CD4-positive, CD25-positive, alpha-beta regulatory T cell (primary cell): Measurements from ENCODE around the gene LST1. TPM values are rescaled to one million over a fixed set of nuclear protein-coding genes. Genes with fewer than 3 reads are reported as not detected.

ENCODE experiments used
- ATAC-seq, 2 donors: fragments of 150-1000 bp; cut with Tn5 transposase; one replicate each; pipeline ENCODE4 v1.10.0; 2021; ENCODE audit warnings: low read depth in 2 of 2, moderate number of reproducible peaks in 2 of 2, moderate library complexity in 1 of 2
- DNase-seq, 3 donors: peaks; one replicate each; pipeline versions ENCODE4 v3.0.0 to v3.0.0-alpha.2; 2012 to 2022; ENCODE audit warnings: mixed read lengths in 1 of 3
- H3K27ac ChIP-seq: one replicate; pipeline ENCODE4 v1.7.0; 2013; ENCODE audit warnings: mild to moderate bottlenecking, low read length; ENCODE audit not compliant: insufficient read depth, poor library complexity, severe bottlenecking
- H3K27me3 ChIP-seq: one replicate; pipeline ENCODE4 v1.7.0; 2013; ENCODE audit warnings: low read length; ENCODE audit not compliant: control insufficient read depth, insufficient read depth
- H3K36me3 ChIP-seq: one replicate; pipeline ENCODE4 v1.7.0; 2013; ENCODE audit warnings: mild to moderate bottlenecking, low read length, moderate library complexity; ENCODE audit not compliant: control insufficient read depth, insufficient read depth
- H3K4me1 ChIP-seq: 2 replicates; pipeline ENCODE4 v1.7.0; 2013; ENCODE audit warnings: mild to moderate bottlenecking, low read length; ENCODE audit not compliant: insufficient read depth, control insufficient read depth, poor library complexity, severe bottlenecking
- H3K4me3 ChIP-seq: one replicate; pipeline ENCODE4 v1.7.0; 2013; ENCODE audit warnings: low read depth, mild to moderate bottlenecking, low read length, moderate library complexity
- H3K9me3 ChIP-seq, 2 experiments: 1 replicate in 1 of 2; 2 replicates in 1 of 2; pipeline ENCODE4 v1.7.0; 2013; ENCODE audit warnings: low read length in 2 of 2, mild to moderate bottlenecking in 1 of 2, moderate library complexity in 1 of 2; ENCODE audit not compliant: control insufficient read depth in 2 of 2
- H3K27ac Mint-ChIP-seq, 3 donors: one replicate each; pipeline ENCODE4 v1.8.0; 2020 to 2022; ENCODE audit warnings: mild to moderate bottlenecking in 3 of 3, mixed read lengths in 3 of 3, moderate library complexity in 2 of 3
- H3K27me3 Mint-ChIP-seq: one replicate; pipeline ENCODE4 v1.8.0; 2022; ENCODE audit warnings: mild to moderate bottlenecking, mixed read lengths
- H3K36me3 Mint-ChIP-seq: one replicate; pipeline ENCODE4 v1.8.0; 2020; ENCODE audit warnings: mixed read lengths
- H3K4me1 Mint-ChIP-seq, 4 donors: one replicate each; pipeline ENCODE4 v1.8.0; 2020 to 2022; ENCODE audit warnings: mixed read lengths in 4 of 4, mild to moderate bottlenecking in 1 of 4
- H3K4me3 Mint-ChIP-seq, 4 donors: one replicate each; pipeline ENCODE4 v1.8.0; 2020 to 2022; ENCODE audit warnings: mild to moderate bottlenecking in 4 of 4, mixed read lengths in 4 of 4, moderate library complexity in 3 of 4
- H3K9me3 Mint-ChIP-seq, 7 donors: one replicate each; pipeline ENCODE4 v1.8.0; 2020 to 2022; ENCODE audit warnings: mixed read lengths in 7 of 7, mild to moderate bottlenecking in 3 of 7, moderate library complexity in 2 of 7
- polyA plus RNA-seq, 4 donors: library from polyadenylated mRNA; unstranded; fragments of 300-500 nt; fragmentation: Illumina TruSeq; gene quantifications; one replicate each; pipeline ENCODE4 v1.2.3, GENCODE V29; 2021
- total RNA-seq: library from RNA; stranded (reverse); gene quantifications from one replicate; pipeline ENCODE4 v1.2.3, GENCODE V29; 2022

Gene LST1
- total and polyA plus RNA-seq, 5 donors from 2014 or later: 8.0 to 12.9 (median 9.1) TPM

DNA sequence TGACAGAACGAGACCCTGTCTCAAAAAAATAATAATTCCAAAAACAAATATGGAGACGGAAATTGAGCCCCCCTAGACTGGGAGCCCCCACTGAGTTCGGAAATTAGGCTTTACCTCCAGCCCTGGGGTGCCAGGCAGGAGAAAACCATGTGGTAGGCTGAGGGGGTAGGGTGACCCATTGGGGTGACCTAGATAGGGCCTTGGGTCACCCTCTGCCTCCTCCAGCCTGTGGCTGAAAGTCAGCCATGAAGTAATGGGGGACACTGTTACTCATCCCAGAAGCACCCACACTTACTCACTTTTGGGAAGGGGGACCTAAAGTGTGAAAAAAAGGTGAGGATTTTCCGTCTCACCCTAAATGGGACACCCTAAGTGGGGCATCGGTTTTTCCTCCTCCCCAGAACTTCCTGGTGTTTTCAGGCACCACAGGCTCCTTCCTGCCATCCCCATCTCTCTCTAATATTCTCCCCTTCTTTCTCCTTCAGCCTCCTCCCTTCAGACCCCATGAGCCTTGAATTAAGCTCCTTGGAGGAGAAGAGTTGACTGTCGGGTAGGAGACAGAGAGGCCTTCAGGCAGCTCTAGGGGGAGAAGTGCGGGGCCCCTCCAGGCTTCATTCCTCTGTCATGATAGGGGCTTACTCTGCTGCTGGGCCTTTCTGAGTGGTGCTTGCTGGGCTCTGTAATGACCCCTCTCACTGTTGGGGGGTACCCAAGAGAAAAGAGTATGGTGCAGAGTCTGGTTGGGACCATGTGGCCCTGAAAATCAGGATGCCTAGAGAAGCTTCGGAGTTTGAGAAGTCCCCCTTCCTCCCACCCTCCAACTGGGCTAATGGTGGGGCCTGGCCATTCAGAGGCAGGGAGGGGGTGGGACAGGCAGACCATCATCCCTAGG, 6.3 kb upstream of the LST1 start:
- Histone ChIP-seq H3K4me1 (peaks cover 86% of the 10 kb centered on the region), H3K9me3 (no peaks in the 10 kb centered on the region), H3K27ac (peak overlapping the region; percentile 95), H3K36me3 (peaks cover 10% of the 10 kb centered on the region), H3K4me3 (peak overlapping the region; percentile 99), H3K27me3 (no peaks in the 10 kb centered on the region)
- peak overlapping the region; percentile 97 to 99 (median 98) for H3K27ac Mint-ChIP-seq
- ATAC-seq (no peak), DNase-seq (peak in 1 of 3 donors; percentile 58)
- H3K36me3 Mint-ChIP-seq: peaks cover 47% of the 10 kb centered on the region
- H3K27me3 Mint-ChIP-seq: peaks cover 4% of the 10 kb centered on the region
- H3K4me1 Mint-ChIP-seq: peaks cover 0 to 83% (median 57%) of the 10 kb centered on the region in 4 donors
- H3K4me3 Mint-ChIP-seq: peak overlapping the region; percentile 97 to 100 (median 99)
- H3K9me3 Mint-ChIP-seq: peaks cover 0 to 2% (median 0%) of the 10 kb centered on the region in 7 donors

DNA sequence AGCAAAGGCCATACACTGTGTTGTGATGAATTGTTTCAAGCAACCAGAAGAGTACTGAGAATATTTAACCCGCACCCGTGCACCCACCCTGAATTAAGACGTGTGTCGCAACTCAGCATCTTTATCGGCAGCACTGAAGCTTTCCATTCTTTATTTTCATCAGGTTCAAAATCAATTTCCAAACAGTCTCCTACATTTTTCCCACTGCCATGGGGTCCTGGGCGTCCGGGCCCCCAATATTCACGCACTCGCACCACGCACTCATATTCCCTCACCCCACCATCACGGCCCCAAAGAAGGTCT, 5.7 kb upstream of the LST1 start:
- H3K36me3 ChIP-seq: peaks cover 10% of the 10 kb centered on the region
- H3K27ac ChIP-seq: peak overlapping the region; percentile 95
- ATAC-seq (no peak), DNase-seq (no peak)
- Mint-ChIP-seq H3K9me3 (peaks cover 0 to 2% (median 0%) of the 10 kb centered on the region in 7 donors), H3K27ac (peak overlapping the region; percentile 97 to 99 (median 98)), H3K4me1 (peaks cover 1 to 83% (median 55%) of the 10 kb centered on the region in 4 donors), H3K27me3 (peaks cover 5% of the 10 kb centered on the region), H3K36me3 (peaks cover 46% of the 10 kb centered on the region), H3K4me3 (peak overlapping the region; percentile 97 to 100 (median 99))
- no peaks in the 10 kb centered on the region for H3K9me3 ChIP-seq
- peak overlapping the region; percentile 99 for H3K4me3 ChIP-seq
- H3K4me1 ChIP-seq: peaks cover 86% of the 10 kb centered on the region
- no peaks in the 10 kb centered on the region for H3K27me3 ChIP-seq

DNA sequence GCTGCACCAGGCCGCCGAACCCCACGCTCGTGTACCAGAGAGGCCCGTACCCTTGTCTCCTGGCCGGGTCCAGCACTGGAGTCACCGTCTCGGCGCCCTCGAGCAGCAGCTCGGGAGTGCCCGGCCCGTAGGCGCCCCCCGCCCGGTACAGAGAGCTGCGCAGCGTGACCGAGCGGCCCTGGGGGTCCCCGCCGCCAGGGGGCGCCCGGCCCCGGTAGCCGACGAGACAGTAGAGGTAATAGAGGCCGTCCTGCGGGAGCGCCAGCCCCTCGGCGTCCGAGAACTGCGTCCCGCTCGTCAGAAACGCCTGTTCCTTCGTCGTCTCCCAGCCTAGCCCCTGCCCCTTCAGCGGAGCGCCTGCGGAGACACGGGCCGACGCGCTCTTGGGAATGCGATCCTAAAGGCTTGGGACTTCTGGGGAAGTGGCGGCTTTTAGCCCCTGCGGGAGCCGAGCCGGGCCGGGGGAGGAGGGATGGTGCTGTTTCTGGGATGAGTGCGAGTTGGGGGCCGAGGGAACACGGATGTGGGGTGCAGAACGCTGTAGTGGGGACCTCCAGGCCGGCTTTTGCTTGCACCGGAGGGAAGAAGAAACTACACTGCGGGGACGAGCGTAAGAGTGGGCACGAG, 5.2 kb upstream of the LST1 start:
- H3K27ac ChIP-seq: peak overlapping the region; percentile 95
- DNase-seq (peak; percentile 82 to 87 (median 85)), ATAC-seq (peak; percentile 73 to 79)
- no peaks in the 10 kb centered on the region for H3K27me3 ChIP-seq
- H3K36me3 ChIP-seq: peaks cover 10% of the 10 kb centered on the region
- Mint-ChIP-seq H3K27me3 (peaks cover 5% of the 10 kb centered on the region), H3K9me3 (peaks cover 0 to 2% (median 0%) of the 10 kb centered on the region in 7 donors), H3K36me3 (peaks cover 41% of the 10 kb centered on the region), H3K4me3 (peak overlapping the region; percentile 97 to 100 (median 99)), H3K27ac (peak overlapping the region; percentile 97 to 99 (median 98)), H3K4me1 (peaks cover 6 to 83% (median 56%) of the 10 kb centered on the region in 4 donors)
- H3K4me3 ChIP-seq: peak overlapping the region; percentile 99
- H3K9me3 ChIP-seq: no peaks in the 10 kb centered on the region
- peaks cover 86% of the 10 kb centered on the region for H3K4me1 ChIP-seq

DNA sequence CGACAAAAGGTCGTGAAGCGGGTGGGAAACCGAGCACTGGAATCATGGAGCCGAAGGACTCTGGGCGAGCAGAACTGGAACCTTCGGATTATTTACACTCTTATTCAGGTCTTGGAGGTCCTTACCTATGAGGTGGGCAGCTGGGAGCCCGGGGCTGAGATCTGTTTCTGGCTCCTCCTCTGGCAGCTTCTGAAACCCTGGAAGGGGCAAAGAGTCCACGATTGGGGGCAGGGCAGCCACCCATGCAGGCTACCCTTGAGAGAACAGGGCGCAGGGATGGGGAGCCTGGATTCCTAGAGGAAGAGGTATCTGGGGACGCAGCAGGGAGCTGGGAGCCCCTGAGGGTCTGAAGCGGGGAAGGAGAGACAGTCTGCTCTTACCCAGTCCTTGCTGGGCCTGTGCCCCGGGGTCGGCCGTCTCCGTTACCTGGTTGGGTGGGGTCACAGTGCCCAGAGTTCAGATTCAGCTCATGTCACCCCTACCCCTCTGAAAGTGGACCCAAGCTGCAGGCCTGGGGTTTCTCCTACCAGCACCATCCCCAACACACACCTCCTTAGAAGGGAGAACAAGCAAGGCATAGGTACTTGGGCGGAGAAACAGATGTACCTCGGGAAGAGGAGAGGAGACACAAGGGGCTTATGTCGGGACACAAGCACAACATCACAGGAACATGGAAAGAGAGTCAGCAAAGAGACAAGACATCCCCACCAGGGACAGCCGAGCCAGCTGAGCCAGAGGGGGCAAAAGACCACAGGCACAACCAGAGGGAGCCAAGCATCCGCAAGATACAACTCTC, 4.4 kb upstream of the LST1 start:
- H3K9me3 Mint-ChIP-seq: peaks cover 0 to 2% (median 0%) of the 10 kb centered on the region in 7 donors
- Histone ChIP-seq H3K4me3 (peak overlapping the region; percentile 99), H3K27me3 (no peaks in the 10 kb centered on the region), H3K9me3 (no peaks in the 10 kb centered on the region), H3K27ac (peak overlapping the region; percentile 95), H3K36me3 (peaks cover 10% of the 10 kb centered on the region), H3K4me1 (peaks cover 88% of the 10 kb centered on the region)
- H3K36me3 Mint-ChIP-seq: peaks cover 34% of the 10 kb centered on the region
- no peak for ATAC-seq
- H3K27ac Mint-ChIP-seq: peak overlapping the region; percentile 94 to 99 (median 98)
- peak in 1 of 3 donors; percentile 53 for DNase-seq
- peak overlapping the region; percentile 97 to 100 (median 99) for H3K4me3 Mint-ChIP-seq
- peaks cover 5% of the 10 kb centered on the region for H3K27me3 Mint-ChIP-seq
- peaks cover 6 to 83% (median 57%) of the 10 kb centered on the region in 4 donors for H3K4me1 Mint-ChIP-seq

DNA sequence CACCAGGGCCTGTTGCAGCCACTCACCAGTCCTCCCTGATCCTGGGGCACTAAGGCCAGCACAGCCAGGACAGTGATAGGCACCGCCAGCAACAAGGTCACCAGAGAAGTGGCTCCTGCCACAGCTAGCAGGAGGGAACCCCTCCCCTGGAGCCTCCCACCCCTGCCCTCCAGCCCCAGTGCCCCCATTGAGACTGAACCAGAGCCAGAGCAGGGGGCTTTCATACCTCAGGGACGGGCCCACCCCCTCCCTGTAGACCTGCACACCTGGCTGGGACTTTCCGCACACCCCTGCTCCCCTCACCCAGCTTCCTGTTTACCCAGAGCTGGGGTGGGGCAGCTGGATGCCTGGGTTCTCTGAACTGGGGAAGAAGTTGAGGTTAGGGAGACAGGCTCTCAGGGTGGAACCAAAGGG, 3.8 kb upstream of the LST1 start, which contains the start of gene LTB:
LTB (minus strand) TSS at position 195 of the 414 bp plus-strand sequence; CDS start at position 188, 7 bp downstream.
- Histone ChIP-seq H3K27me3 (no peaks in the 10 kb centered on the region), H3K4me3 (peak within 1 kb of the TSS; percentile 99), H3K36me3 (peaks cover 10% of the 10 kb centered on the region), H3K27ac (peak within 1 kb of the TSS; percentile 95), H3K4me1 (peaks cover 88% of the 10 kb centered on the region), H3K9me3 (no peaks in the 10 kb centered on the region)
- Mint-ChIP-seq H3K4me1 (peaks cover 6 to 83% (median 61%) of the 10 kb centered on the region in 4 donors), H3K4me3 (peak within 1 kb of the TSS; percentile 97 to 100 (median 99)), H3K27me3 (peaks cover 9% of the 10 kb centered on the region), H3K36me3 (peaks cover 28% of the 10 kb centered on the region), H3K9me3 (peaks cover 0 to 2% (median 0%) of the 10 kb centered on the region in 7 donors), H3K27ac (peak within 1 kb of the TSS; percentile 94 to 99 (median 98))
- DNase-seq (peak; percentile 70 to 95 (median 71)), ATAC-seq (peak; percentile 70 to 71)

DNA sequence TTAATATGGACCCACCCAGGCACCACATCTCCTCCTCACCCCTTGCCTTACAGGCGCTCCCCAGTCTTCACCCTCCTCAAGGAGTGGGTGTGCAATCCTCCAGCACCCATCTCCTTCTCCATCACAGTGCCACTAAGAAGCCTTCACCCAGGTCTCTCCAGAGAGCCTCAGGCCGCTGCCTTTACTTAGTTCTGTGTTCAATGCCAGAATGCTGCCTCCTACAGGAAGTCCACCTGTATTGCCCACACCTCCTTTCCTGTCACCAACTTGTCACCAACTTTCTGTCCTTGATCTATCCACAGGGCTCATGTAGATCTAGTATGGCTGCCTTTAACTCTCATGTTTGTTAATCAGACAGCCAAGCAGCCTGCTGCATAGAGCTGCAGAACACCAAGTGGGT, 586 bp upstream of the LST1 start:
- H3K9me3 ChIP-seq: no peaks in the 10 kb centered on the region
- ATAC-seq: peak in 1 of 2 donors; percentile 9
- peaks cover 0 to 2% (median 0%) of the 10 kb centered on the region in 7 donors for H3K9me3 Mint-ChIP-seq
- no peaks in the 10 kb centered on the region for H3K27me3 ChIP-seq
- DNase-seq: peak; percentile 38 to 89 (median 66)
- peaks cover 6 to 78% (median 56%) of the 10 kb centered on the region in 4 donors for H3K4me1 Mint-ChIP-seq
- H3K4me3 ChIP-seq: peak overlapping the region; percentile 65
- no peaks in the 10 kb centered on the region for H3K36me3 ChIP-seq
- H3K4me3 Mint-ChIP-seq: peak overlapping the region; percentile 45 to 85 (median 78)
- H3K4me1 ChIP-seq: peaks cover 80% of the 10 kb centered on the region
- H3K27ac Mint-ChIP-seq: peak overlapping the region; percentile 96 to 98 (median 97)
- H3K36me3 Mint-ChIP-seq: peaks cover 18% of the 10 kb centered on the region
- H3K27ac ChIP-seq: peak overlapping the region; percentile 95
- peaks cover 10% of the 10 kb centered on the region for H3K27me3 Mint-ChIP-seq
